Measurements from ENCODE around the gene NFATC1.

NFATC1 gene

GRCh38 chr18:79387214-79387613 lies 8.5 kb upstream of the NFATC1 start:
- DNase-seq (ENCODE audit: low read depth), result no peak
- TF ChIP-seq CTCF (IDR thresholded peaks at IDR 0.05; ENCODE audit: low read depth, low read length, missing control alignments), result no peak
- in situ Hi-C loops (cut with HindIII; ENCODE audit: low sequenced_read_pairs), result loop anchor here (5.0 to 10.0 kb wide), 3 partner anchors 150 to 328 kb away; no protein-coding TSS in a partner anchor
- no peak overlapping the region for H3K4me3 ChIP-seq (ENCODE audit: low read depth, low read length)

DNA sequence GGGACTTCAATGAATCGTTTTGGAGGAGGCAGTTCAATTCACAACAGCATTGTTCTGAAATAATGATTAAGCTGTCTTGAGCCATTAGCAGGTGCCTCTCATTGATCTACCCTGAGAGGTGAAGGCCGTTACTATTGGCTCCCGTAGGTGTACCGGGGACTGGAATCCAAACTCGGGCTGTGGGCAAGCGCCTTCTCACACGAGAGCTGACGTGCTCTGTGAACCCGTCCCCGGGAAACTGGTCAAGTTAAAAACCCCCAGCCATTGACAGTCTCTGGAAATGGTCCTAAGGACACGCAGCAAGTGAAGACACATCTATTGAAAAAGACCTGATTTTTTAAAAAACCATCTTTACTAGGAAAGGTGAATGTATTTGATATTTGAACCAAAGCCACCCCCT lies 8.1 kb upstream of the NFATC1 start:
- DNase-seq (ENCODE audit: low read depth), result no peak
- no peak for TF ChIP-seq CTCF (IDR thresholded peaks at IDR 0.05; ENCODE audit: low read depth, low read length, missing control alignments)
- no peak overlapping the region for H3K4me3 ChIP-seq (ENCODE audit: low read depth, low read length)
- in situ Hi-C loops (cut with HindIII; ENCODE audit: low sequenced_read_pairs), result loop anchor here (5.0 to 10.0 kb wide), 3 partner anchors 150 to 327 kb away; no protein-coding TSS in a partner anchor

GRCh38 chr18:79388043-79388442 lies 7.7 kb upstream of the NFATC1 start:
- no peak for TF ChIP-seq CTCF (IDR thresholded peaks at IDR 0.05; ENCODE audit: low read depth, low read length, missing control alignments)

DNA sequence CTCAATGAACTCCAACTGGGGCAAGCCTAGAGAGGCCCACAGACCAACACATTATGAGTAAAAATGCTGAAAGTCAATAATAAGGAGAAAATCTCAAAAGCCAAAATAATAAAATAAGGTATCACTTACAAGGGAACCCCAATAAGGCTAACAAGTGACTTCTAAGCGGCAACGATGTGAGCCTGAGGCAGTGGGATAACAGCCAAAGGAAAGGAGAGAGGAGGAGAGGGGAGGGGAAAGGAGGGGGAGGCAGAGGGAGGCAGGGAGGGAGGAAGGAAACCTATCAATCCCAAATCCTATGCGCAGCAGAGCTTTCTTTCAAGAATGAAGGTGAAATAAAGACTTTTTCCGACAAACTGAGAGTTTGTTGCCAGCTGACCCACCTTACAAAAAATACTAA lies 6.0 kb upstream of the NFATC1 start:
- no peak for TF ChIP-seq CTCF (IDR thresholded peaks at IDR 0.05; ENCODE audit: low read depth, low read length, missing control alignments)
- in situ Hi-C loops (cut with HindIII; ENCODE audit: low sequenced_read_pairs), result loop anchor here (5.0 to 10.0 kb wide), 3 partner anchors 148 to 325 kb away; no protein-coding TSS in a partner anchor
- H3K4me3 ChIP-seq (ENCODE audit: low read depth, low read length), result no peak overlapping the region
- no peak for DNase-seq (ENCODE audit: low read depth)

More at GRCh38 chr18:79388043-79388442, 7.7 kb upstream of the NFATC1 start:
- in situ Hi-C loops (cut with HindIII; ENCODE audit: low sequenced_read_pairs), result loop anchor here (5.0 to 10.0 kb wide), 3 partner anchors 149 to 327 kb away; no protein-coding TSS in a partner anchor
- no peak for DNase-seq (ENCODE audit: low read depth)
- no peak overlapping the region for H3K4me3 ChIP-seq (ENCODE audit: low read depth, low read length)

- H3K4me3 ChIP-seq (ENCODE audit: low read depth, low read length), result no peak overlapping the region
- TF ChIP-seq CTCF (IDR thresholded peaks at IDR 0.05; ENCODE audit: low read depth, low read length, missing control alignments), result no peak
- DNase-seq (ENCODE audit: low read depth), result no peak
- in situ Hi-C loops (cut with HindIII; ENCODE audit: low sequenced_read_pairs), result no loop called here
Observed at GRCh38 chr18:79392226-79392625, 3.5 kb upstream of the NFATC1 start.

DNA sequence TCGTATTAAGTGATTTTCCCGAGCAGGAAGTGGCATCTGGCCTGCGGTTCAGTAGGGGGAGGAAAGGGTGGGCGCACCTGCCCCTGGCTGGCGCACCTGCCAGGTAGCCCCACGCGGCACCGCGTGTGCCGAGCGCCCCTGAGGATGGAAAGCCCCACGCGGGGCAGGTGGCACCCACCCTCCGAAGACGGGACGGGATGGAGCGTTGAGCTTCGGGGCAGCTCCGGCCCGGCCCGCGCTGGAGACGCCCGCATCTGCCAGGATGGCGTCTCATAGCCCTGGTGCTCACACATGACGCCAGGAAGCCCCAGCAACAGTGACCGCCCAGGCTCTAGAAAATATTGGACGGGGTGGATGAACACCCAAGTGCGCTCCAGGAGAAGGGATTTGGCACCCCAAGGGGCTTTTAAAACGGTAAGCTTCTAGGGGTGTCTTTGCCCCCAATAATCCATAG lies 2.5 kb upstream of the NFATC1 start:
- no peak for TF ChIP-seq CTCF (IDR thresholded peaks at IDR 0.05; ENCODE audit: low read depth, low read length, missing control alignments)
- peak overlapping the region; percentile 43 for H3K4me3 ChIP-seq (ENCODE audit: low read depth, low read length)
- in situ Hi-C loops (cut with HindIII; ENCODE audit: low sequenced_read_pairs), result no loop called here
- no peak for DNase-seq (ENCODE audit: low read depth)

All from astrocyte of the cerebellum (primary cell).